Neural crest cell (in vitro differentiated cells): ENCODE data around the gene AGPS. TPM values are rescaled to one million over a fixed set of nuclear protein-coding genes. Genes with fewer than 3 reads are reported as not detected.
"Not testable (repeated sequence)": the region's sequence is repeated elsewhere in the genome, so short reads cannot be mapped to it uniquely, and the experiment has no call there.

ENCODE experiments used
- DNase-seq: peaks from one replicate; pipeline ENCODE4 v3.0.0; 2021; ENCODE audit warnings: low read depth, mixed read lengths, low spot score
- H3K27ac Mint-ChIP-seq: one replicate; pipeline ENCODE4 v1.8.0; 2021; ENCODE audit warnings: mild to moderate bottlenecking, mixed read lengths; ENCODE audit not compliant: unreplicated experiment
- H3K27me3 Mint-ChIP-seq: 2 replicates; pipeline ENCODE4 v1.8.0; 2021; ENCODE audit warnings: low read depth, mild to moderate bottlenecking, mixed read lengths
- H3K36me3 Mint-ChIP-seq: 2 replicates; pipeline ENCODE4 v1.8.0; 2021; ENCODE audit warnings: low read depth, mild to moderate bottlenecking, mixed read lengths
- H3K4me1 Mint-ChIP-seq: 2 replicates; pipeline ENCODE4 v1.8.0; 2021; ENCODE audit warnings: mixed read lengths
- H3K4me3 Mint-ChIP-seq: one replicate; pipeline ENCODE4 v1.8.0; 2021; ENCODE audit warnings: mild to moderate bottlenecking, mixed read lengths
- H3K9me3 Mint-ChIP-seq: 2 replicates; pipeline ENCODE4 v1.8.0; 2021; ENCODE audit warnings: mixed read lengths
- total RNA-seq: library from RNA; stranded (reverse); gene quantifications from 2 replicates; pipeline ENCODE4 v1.2.1, GENCODE V29; 2021
- TF ChIP-seq, protein P1 (sequence below): fragments of 200-600 bp; sonication (generic); conservative IDR thresholded peaks from 2 replicates; pipeline ENCODE4 v1.5.0; 2021; ENCODE audit warnings: antibody characterized with exemption, mild to moderate bottlenecking

The AGPS gene
- total RNA-seq, 1 donor from 2014 or later = 51.5 TPM

DNA sequence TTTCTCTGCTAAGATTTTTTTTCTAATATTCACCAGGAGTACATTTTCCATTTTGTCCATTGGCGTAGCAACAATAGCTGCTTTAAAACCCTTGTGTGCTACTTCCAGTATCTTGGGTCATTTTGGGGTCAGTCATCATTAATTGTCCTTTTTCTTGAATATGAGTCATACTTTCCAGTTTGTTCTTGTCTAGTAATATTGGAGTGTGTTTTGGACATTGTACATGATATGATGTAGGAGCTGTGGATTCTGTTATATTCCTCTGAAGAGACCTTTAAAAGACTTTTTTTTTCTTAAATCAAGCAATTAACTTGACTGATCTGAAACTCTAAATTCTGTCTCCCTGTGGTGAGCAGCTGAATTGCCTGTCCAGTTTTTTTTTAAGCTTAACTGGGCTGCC, 40.8 kb downstream of the AGPS start:
- no peaks in the 10 kb centered on the region for H3K27me3 Mint-ChIP-seq
- H3K9me3 Mint-ChIP-seq = peaks cover 23% of the 10 kb centered on the region
- H3K4me3 Mint-ChIP-seq = no peak overlapping the region
- H3K4me1 Mint-ChIP-seq = peaks cover 4% of the 10 kb centered on the region
- TF ChIP-seq, protein P1, sequence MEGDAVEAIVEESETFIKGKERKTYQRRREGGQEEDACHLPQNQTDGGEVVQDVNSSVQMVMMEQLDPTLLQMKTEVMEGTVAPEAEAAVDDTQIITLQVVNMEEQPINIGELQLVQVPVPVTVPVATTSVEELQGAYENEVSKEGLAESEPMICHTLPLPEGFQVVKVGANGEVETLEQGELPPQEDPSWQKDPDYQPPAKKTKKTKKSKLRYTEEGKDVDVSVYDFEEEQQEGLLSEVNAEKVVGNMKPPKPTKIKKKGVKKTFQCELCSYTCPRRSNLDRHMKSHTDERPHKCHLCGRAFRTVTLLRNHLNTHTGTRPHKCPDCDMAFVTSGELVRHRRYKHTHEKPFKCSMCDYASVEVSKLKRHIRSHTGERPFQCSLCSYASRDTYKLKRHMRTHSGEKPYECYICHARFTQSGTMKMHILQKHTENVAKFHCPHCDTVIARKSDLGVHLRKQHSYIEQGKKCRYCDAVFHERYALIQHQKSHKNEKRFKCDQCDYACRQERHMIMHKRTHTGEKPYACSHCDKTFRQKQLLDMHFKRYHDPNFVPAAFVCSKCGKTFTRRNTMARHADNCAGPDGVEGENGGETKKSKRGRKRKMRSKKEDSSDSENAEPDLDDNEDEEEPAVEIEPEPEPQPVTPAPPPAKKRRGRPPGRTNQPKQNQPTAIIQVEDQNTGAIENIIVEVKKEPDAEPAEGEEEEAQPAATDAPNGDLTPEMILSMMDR = no peak
- peaks cover 56% of the 10 kb centered on the region for H3K36me3 Mint-ChIP-seq
- DNase-seq = no peak
- no peak overlapping the region for H3K27ac Mint-ChIP-seq

- Mint-ChIP-seq H3K4me3 (no peak overlapping the region), H3K36me3 (peaks cover 50% of the 10 kb centered on the region), H3K27ac (no peak overlapping the region), H3K4me1 (peaks cover 4% of the 10 kb centered on the region), H3K27me3 (no peaks in the 10 kb centered on the region), H3K9me3 (peaks cover 23% of the 10 kb centered on the region)
- TF ChIP-seq, protein P1 = no peak
- DNase-seq = no peak
Measured at GRCh38 chr2:177434475-177434874, 41.9 kb downstream of the AGPS start.

GRCh38 chr2:177445200-177445599, 52.6 kb downstream of the AGPS start:
- H3K4me3 Mint-ChIP-seq = no peak overlapping the region
- no peak overlapping the region for H3K27ac Mint-ChIP-seq
- H3K36me3 Mint-ChIP-seq = peaks cover 31% of the 10 kb centered on the region
- TF ChIP-seq, protein P1 = no peak
- peaks cover 4% of the 10 kb centered on the region for H3K4me1 Mint-ChIP-seq
- peaks cover 4% of the 10 kb centered on the region for H3K9me3 Mint-ChIP-seq
- DNase-seq = no peak
- H3K27me3 Mint-ChIP-seq = no peaks in the 10 kb centered on the region

GRCh38 chr2:177448031-177448430, 55.5 kb downstream of the AGPS start:
- Mint-ChIP-seq H3K36me3 (peaks cover 36% of the 10 kb centered on the region), H3K27me3 (no peaks in the 10 kb centered on the region), H3K4me3 (no peak overlapping the region), H3K9me3 (peaks cover 7% of the 10 kb centered on the region), H3K4me1 (peaks cover 4% of the 10 kb centered on the region), H3K27ac (no peak overlapping the region)
- TF ChIP-seq, protein P1 = no peak
- no peak for DNase-seq

DNA sequence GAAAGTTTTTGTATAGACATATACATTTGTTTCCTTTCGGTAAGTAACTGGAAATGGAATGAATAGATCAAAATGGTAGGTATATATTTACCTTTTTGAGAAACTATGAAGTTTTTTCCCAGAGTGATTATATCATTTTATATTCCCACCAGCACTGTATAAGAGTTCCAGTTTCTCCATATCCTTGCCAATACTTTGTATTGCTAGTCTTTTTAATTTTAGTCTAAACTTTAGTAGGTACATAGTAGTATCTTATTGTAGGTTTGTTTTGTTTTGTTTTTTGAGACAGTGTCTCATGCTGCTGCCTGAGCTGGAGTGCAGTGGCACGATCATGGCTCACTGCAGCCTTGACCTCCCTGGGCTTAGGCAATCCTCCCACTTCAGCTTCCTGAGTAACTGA, 56.6 kb downstream of the AGPS start:
- TF ChIP-seq, protein P1 = no peak
- no peaks in the 10 kb centered on the region for H3K27me3 Mint-ChIP-seq
- peaks cover 31% of the 10 kb centered on the region for H3K36me3 Mint-ChIP-seq
- no peaks in the 10 kb centered on the region for H3K4me1 Mint-ChIP-seq
- DNase-seq = no peak
- H3K27ac Mint-ChIP-seq = no peak overlapping the region
- H3K4me3 Mint-ChIP-seq = no peak overlapping the region
- peaks cover 7% of the 10 kb centered on the region for H3K9me3 Mint-ChIP-seq

GRCh38 chr2:177455187-177455586, 62.6 kb downstream of the AGPS start:
- Mint-ChIP-seq H3K9me3 (peaks cover 26% of the 10 kb centered on the region), H3K27me3 (no peaks in the 10 kb centered on the region), H3K4me3 (no peak overlapping the region), H3K36me3 (peaks cover 55% of the 10 kb centered on the region), H3K27ac (no peak overlapping the region), H3K4me1 (no peaks in the 10 kb centered on the region)
- TF ChIP-seq, protein P1 = no peak
- DNase-seq = no peak

DNA sequence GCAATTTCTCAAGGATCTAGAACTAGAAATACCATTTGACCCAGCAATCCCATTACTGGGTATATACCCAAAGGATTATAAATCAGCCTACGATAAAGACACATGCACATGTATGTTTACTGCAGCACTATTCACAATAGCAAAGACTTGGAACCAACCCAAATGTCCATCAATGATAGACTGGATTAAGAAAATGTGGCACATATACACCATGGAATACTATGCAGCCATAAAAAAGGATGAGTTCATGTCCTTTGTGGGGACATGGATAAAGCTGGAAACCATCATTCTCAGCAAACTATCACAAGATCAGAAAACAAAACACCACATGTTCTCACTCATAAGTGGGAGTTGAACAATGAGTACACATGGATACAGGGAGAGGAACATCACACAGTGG, 67.2 kb downstream of the AGPS start:
- Mint-ChIP-seq H3K36me3 (peaks cover 58% of the 10 kb centered on the region), H3K9me3 (peaks cover 20% of the 10 kb centered on the region)
- not testable (repeated sequence) for H3K27ac Mint-ChIP-seq, DNase-seq, H3K4me1 Mint-ChIP-seq, H3K27me3 Mint-ChIP-seq, H3K4me3 Mint-ChIP-seq
